Left lung (tissue), 10 donors: ENCODE measurements around the gene CCDC102A. TPM values are rescaled to one million over a fixed set of nuclear protein-coding genes. Genes with fewer than 3 reads are reported as not detected.

Experiments
- ATAC-seq: fragments of 200-7000 bp; cut with Tn5 transposase; one replicate; pipeline ENCODE4 v1.9.1; 2020; ENCODE audit warnings: moderate library complexity
- DNase-seq, 4 donors: peaks; one replicate each; pipeline ENCODE4 v3.0.0-alpha.2; 2013 to 2020
- H3K27ac ChIP-seq, 2 donors: fragments of 200-600 bp; sonication (generic) in 1 of 2; one replicate each; pipeline versions ENCODE4 v1.5.0 to v1.8.0; 2020 to 2021
- H3K27me3 ChIP-seq, 2 donors: fragments of 200-600 bp; sonication (generic) in 1 of 2; one replicate each; pipeline versions ENCODE4 v1.5.0 to v1.8.0; 2020 to 2021
- H3K36me3 ChIP-seq, 2 donors: fragments of 200-600 bp; sonication (generic) in 1 of 2; one replicate each; pipeline versions ENCODE4 v1.5.0 to v1.8.0; 2020 to 2021
- H3K4me1 ChIP-seq, 2 donors: fragments of 200-600 bp; one replicate each; pipeline ENCODE4 v1.8.0; 2021
- H3K4me3 ChIP-seq, 2 donors: fragments of 200-600 bp; sonication (generic) in 1 of 2; one replicate each; pipeline versions ENCODE4 v1.5.0 to v1.8.0; 2020 to 2021; ENCODE audit warnings: mild to moderate bottlenecking in 1 of 2
- H3K9me3 ChIP-seq, 2 donors: fragments of 200-600 bp; sonication (generic) in 1 of 2; one replicate each; pipeline versions ENCODE4 v1.5.0 to v1.8.0; 2020 to 2021
- intact Hi-C, 2 donors: fragments of 100-400 bp; cut with DNase I; formaldehyde crosslinking; loops; one replicate each; pipeline versions ENCODE4 v1.11.2 to v1.14.2; 2022
- polyA plus RNA-seq, 6 donors: library from polyadenylated mRNA; unstranded; fragments of 120-200 nt; gene quantifications; one replicate each; pipeline ENCODE4 v1.2.1, GENCODE V29; 2013; ENCODE audit not compliant: insufficient read length in 6 of 6
- total RNA-seq, 2 donors: library from RNA; stranded (reverse); fragmentation: NEBNext Ultra II Directional; extraction: Animal tissue kit (Norgen Biotek cat#: 25700); gene quantifications; one replicate each; pipeline ENCODE4 v1.2.1, GENCODE V29; 2021
- TF ChIP-seq, protein P1 (sequence below), 2 donors: fragments of 200-600 bp; sonication (generic) in 1 of 2; IDR thresholded peaks; one replicate each; pipeline versions ENCODE4 v1.5.0 to v1.8.0; 2021; ENCODE audit warnings: antibody characterized with exemption in 2 of 2
- donor health status: DM: no; HTN: yes; CAD: no.
- donor health status: DM: no; HTN: no; CAD: no.

Gene CCDC102A
- total and polyA plus RNA-seq, 8 donors = 5.2 to 18.4 (median 13.0) TPM

DNA sequence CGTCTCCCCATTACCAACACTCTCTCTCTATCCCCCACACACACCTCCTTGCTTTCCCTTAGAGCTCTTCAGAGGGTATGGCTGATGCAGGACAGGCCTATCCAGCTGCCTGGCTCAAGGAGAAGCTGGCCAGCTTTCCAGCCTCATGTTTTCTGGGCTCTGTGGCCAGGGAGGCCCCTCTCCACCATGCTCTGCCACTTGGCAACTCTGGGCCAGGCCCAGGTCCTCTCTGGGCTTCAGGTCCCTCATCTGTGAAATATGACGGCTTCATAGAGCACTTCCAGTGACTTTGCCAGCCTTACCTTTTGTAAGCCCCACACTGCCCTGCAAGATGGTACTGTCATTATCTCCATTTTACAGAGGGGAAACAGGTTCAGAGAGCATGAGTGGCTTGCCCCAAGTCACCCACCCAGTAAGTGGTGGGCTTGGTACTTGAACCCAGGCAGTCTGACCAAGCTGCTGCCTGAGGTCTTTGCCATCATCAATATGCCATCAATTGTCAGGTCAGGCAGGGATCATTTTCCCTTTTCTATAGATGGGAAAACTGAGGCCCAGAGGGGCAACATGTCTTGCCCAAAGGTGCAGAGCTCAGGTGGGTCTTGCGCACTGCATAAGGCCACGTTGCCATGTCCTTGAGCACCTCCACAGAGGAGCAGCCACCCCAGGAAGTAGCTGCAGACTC is 5.5 kb upstream of the CCDC102A start:
- TF ChIP-seq, protein P1, sequence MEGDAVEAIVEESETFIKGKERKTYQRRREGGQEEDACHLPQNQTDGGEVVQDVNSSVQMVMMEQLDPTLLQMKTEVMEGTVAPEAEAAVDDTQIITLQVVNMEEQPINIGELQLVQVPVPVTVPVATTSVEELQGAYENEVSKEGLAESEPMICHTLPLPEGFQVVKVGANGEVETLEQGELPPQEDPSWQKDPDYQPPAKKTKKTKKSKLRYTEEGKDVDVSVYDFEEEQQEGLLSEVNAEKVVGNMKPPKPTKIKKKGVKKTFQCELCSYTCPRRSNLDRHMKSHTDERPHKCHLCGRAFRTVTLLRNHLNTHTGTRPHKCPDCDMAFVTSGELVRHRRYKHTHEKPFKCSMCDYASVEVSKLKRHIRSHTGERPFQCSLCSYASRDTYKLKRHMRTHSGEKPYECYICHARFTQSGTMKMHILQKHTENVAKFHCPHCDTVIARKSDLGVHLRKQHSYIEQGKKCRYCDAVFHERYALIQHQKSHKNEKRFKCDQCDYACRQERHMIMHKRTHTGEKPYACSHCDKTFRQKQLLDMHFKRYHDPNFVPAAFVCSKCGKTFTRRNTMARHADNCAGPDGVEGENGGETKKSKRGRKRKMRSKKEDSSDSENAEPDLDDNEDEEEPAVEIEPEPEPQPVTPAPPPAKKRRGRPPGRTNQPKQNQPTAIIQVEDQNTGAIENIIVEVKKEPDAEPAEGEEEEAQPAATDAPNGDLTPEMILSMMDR (IDR thresholded peaks at IDR 0.05) = no peak
- DNase-seq (no peak), ATAC-seq (no peak)
- Histone ChIP-seq H3K27ac (no peak overlapping the region), H3K4me1 (peaks cover 4 to 37% of the 10 kb centered on the region in 2 donors), H3K36me3 (no peaks in the 10 kb centered on the region), H3K27me3 (peaks cover 0 to 62% of the 10 kb centered on the region in 2 donors), H3K9me3 (no peaks in the 10 kb centered on the region), H3K4me3 (no peak overlapping the region)
- intact Hi-C loops = no loop called here

DNA sequence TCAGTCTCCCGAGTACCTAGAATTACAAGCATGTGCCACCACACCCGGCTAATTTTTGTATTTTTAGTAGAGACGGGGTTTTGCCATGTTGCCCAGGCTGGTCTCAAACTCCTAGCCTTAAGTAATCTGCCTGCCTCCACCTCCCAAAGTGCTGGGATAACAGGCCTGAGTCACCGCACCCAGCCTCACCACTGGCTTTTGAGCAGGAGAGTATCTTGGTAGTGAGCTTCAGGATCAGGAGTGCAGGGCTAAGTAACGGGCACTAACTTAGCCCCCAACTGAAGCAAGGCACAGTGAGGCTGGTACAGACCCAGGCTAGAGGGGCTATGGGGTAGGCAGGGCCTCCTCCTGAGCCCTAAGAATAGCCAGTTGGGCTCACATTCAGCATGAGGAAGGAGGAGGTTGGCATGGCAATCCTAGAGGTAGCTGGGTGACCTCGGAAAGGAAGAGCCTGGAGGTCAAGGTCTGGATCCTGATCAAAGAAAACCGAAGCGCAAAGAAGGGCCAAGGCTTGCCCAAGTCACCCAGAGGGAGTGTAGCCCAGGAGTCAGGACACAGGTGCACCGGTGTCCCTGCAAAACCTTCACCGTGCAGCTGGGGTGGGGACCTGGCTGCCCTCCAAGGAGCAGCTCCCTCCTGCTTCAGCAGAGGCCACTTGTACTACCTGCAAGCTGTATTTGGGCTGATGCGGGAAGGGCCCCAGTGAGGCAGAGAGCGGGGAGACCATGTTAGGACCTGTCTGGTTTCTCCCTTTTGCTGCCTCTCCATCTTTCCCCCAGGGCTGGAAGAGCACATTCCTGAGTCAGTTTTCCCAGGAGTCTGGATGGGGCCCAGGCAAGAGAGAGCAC is 4.8 kb upstream of the CCDC102A start:
- peaks cover 0 to 68% of the 10 kb centered on the region in 2 donors for H3K27me3 ChIP-seq
- intact Hi-C loops = no loop called here
- no peaks in the 10 kb centered on the region for H3K9me3 ChIP-seq
- TF ChIP-seq, protein P1 (IDR thresholded peaks at IDR 0.05) = no peak
- H3K4me1 ChIP-seq = peaks cover 6 to 45% of the 10 kb centered on the region in 2 donors
- no peak overlapping the region for H3K4me3 ChIP-seq
- DNase-seq = no peak
- no peaks in the 10 kb centered on the region for H3K36me3 ChIP-seq
- no peak overlapping the region for H3K27ac ChIP-seq
- ATAC-seq = no peak

DNA sequence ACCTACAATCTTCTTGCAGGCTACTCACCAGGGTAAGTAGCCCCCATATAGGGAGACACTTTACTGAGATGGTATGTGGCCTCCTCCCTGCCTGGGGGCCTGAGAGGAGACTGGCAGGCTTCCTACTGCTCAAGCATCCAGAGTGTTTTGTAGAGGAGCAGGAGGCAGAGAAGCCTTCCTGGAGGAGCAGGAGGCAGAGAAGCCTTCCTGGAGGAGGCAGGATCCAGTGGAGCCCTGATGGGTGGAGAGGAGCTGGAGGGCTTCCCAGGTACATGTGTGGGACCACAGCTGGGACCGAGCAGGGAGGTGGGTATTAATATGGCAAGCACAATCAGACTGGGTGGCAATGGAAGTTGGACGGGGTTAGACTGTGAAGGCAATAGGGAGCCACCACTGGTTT is 4.0 kb upstream of the CCDC102A start:
- H3K27ac ChIP-seq = no peak overlapping the region
- peaks cover 0 to 68% of the 10 kb centered on the region in 2 donors for H3K27me3 ChIP-seq
- ATAC-seq (no peak), DNase-seq (no peak)
- no peaks in the 10 kb centered on the region for H3K36me3 ChIP-seq
- TF ChIP-seq, protein P1 (IDR thresholded peaks at IDR 0.05) = no peak
- H3K4me1 ChIP-seq = peaks cover 9 to 51% of the 10 kb centered on the region in 2 donors
- no peak overlapping the region for H3K4me3 ChIP-seq
- intact Hi-C loops = no loop called here
- H3K9me3 ChIP-seq = no peaks in the 10 kb centered on the region

DNA sequence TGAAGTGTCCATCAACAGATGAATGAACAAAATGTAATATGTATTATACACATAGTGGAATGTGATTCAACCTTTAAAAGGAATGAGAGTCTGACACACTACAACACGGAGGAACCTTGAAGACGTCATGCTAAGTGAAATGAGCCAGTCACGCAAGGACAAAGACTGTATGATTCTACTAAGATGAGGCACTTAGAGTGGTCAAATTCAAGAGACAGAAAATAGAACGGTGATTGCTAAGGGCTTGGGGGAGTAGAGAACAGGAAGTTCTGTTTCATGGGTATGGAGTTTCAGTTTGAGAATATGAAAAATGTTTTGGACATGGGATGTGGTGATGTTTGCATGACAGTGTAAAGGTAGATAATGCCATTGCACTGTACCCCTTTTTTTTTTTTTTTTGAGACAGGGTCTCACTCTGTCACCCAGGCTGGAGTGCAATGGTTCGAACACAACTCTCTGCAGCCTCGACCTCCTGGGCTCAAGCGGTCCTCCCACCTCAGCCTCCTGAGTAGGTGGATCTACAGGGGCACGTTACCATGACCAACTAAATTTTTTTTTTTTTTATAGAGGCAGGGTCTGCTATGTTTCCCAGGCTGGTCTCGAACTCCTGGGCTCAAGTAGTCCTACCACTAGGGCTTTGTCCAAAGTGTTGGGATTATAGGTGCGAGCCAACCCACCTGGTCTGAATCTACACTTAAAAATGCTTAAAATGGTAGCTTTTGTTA is 2.9 kb upstream of the CCDC102A start:
- Histone ChIP-seq H3K4me1 (peaks cover 12 to 55% of the 10 kb centered on the region in 2 donors), H3K4me3 (no peak overlapping the region), H3K9me3 (no peaks in the 10 kb centered on the region), H3K27me3 (peaks cover 0 to 72% of the 10 kb centered on the region in 2 donors), H3K36me3 (no peaks in the 10 kb centered on the region), H3K27ac (no peak overlapping the region)
- ATAC-seq = no peak
- TF ChIP-seq, protein P1 (IDR thresholded peaks at IDR 0.05) = no peak
- intact Hi-C loops = no loop called here
- DNase-seq = no peak
